T-cell (primary cell): ENCODE measurements around the gene METAP1. TPM values are rescaled to one million over a fixed set of nuclear protein-coding genes. Genes with fewer than 3 reads are reported as not detected.
"Not testable (repeated sequence)": the region's sequence is repeated elsewhere in the genome, so short reads cannot be mapped to it uniquely, and the experiment has no call there.

Source experiments
- ATAC-seq, 4 experiments: fragments of 200-7000 bp in 3 of 4; fragments of 150-1000 bp in 1 of 4; cut with Tn5 transposase; replicated peaks in 1 of 4; 1 replicate in 3 of 4; 2 replicates in 1 of 4; pipeline ENCODE4 v1.10.0; 2021; ENCODE audit warnings: moderate library complexity in 3 of 4, mild to moderate bottlenecking in 2 of 4, moderate number of reproducible peaks in 1 of 4
- CTCF ChIA-PET, 2 donors: fragments of 300-600 bp; sonication (Branson Sonifier 250); formaldehyde crosslinking; loops; one replicate each; lab custom pipeline; 2022; ENCODE audit warnings: antibody characterized with exemption in 2 of 2; lab: Charles Lee
- POLR2A ChIA-PET, 2 donors: fragments of 300-600 bp; sonication (Branson Sonifier 250); formaldehyde crosslinking; loops; one replicate each; lab custom pipeline; 2022; ENCODE audit warnings: antibody characterized with exemption in 2 of 2; lab: Charles Lee
- DNase-seq, 35 experiments: peaks; one replicate each; pipeline versions ENCODE4 v3.0.0 to v3.0.0-alpha.2; 2013 to 2023
- H3K27ac ChIP-seq: one replicate; pipeline ENCODE4 v1.5.1; 2013; ENCODE audit warnings: low read length
- H3K27me3 ChIP-seq, 2 experiments: replicated peaks in 1 of 2; 1 replicate in 1 of 2; 2 replicates in 1 of 2; pipeline versions ENCODE4 v1.6.1 to v1.7.0; 2013; ENCODE audit warnings: low read length in 1 of 2, mixed read lengths in 1 of 2; ENCODE audit not compliant: control insufficient read depth in 2 of 2, insufficient read depth in 2 of 2; ENCODE audit errors: extremely low read depth in 1 of 2
- H3K36me3 ChIP-seq, 2 donors: 1 replicate in 1 of 2; 2 replicates in 1 of 2; pipeline versions ENCODE4 v1.6.1 to v1.7.0; 2013; ENCODE audit warnings: low read length in 1 of 2; ENCODE audit not compliant: control insufficient read depth in 2 of 2, insufficient read depth in 1 of 2; ENCODE audit errors: extremely low read depth in 1 of 2
- H3K4me1 ChIP-seq, 2 experiments: 1 replicate in 1 of 2; 2 replicates in 1 of 2; pipeline versions ENCODE4 v1.6.1 to v1.7.0; 2013; ENCODE audit warnings: low read length in 2 of 2, mixed read lengths in 1 of 2; ENCODE audit not compliant: insufficient read depth in 2 of 2, control insufficient read depth in 1 of 2; ENCODE audit errors: extremely low read depth in 1 of 2
- H3K4me3 ChIP-seq, 2 donors: 1 replicate in 1 of 2; 2 replicates in 1 of 2; pipeline versions ENCODE4 v1.5.1 to v1.7.0; 2013; ENCODE audit warnings: mild to moderate bottlenecking in 2 of 2, low read length in 1 of 2, moderate library complexity in 1 of 2; ENCODE audit not compliant: control insufficient read depth in 1 of 2; ENCODE audit errors: extremely low read depth in 1 of 2
- H3K9me3 ChIP-seq: 2 replicates; pipeline ENCODE4 v1.7.0; 2013
- H3K27ac Mint-ChIP-seq, 2 donors: one replicate each; pipeline ENCODE4 v1.8.0; 2020 to 2021; ENCODE audit warnings: mild to moderate bottlenecking in 2 of 2, mixed read lengths in 2 of 2
- H3K27me3 Mint-ChIP-seq, 2 donors: one replicate each; pipeline ENCODE4 v1.8.0; 2021 to 2022; ENCODE audit warnings: mixed read lengths in 2 of 2
- H3K36me3 Mint-ChIP-seq: one replicate; pipeline ENCODE4 v1.8.0; 2021; ENCODE audit warnings: mixed read lengths
- H3K4me1 Mint-ChIP-seq, 3 donors: one replicate each; pipeline ENCODE4 v1.8.0; 2020 to 2022; ENCODE audit warnings: mixed read lengths in 3 of 3, mild to moderate bottlenecking in 1 of 3
- H3K4me3 Mint-ChIP-seq, 3 donors: one replicate each; pipeline ENCODE4 v1.8.0; 2020 to 2022; ENCODE audit warnings: mild to moderate bottlenecking in 3 of 3, mixed read lengths in 3 of 3, moderate library complexity in 3 of 3
- H3K9me3 Mint-ChIP-seq, 3 donors: one replicate each; pipeline ENCODE4 v1.8.0; 2020 to 2022; ENCODE audit warnings: mixed read lengths in 3 of 3
- WGBS: methylation state at CpG from one replicate; pipeline ENCODE4 v1.1.5; 2013; ENCODE audit warnings: missing lambda C conversion rate; ENCODE audit not compliant: insufficient coverage; 5-methylcytosine and 5-hydroxymethylcytosine counted together
- total RNA-seq, 35 experiments: library from RNA in 6 of 35; stranded (reverse) in 6 of 35; fragments of 120-200 nt in 1 of 35; gene quantifications; one replicate each; pipeline versions ENCODE4 v1.2.1 to v1.2.4 and lab custom pipeline; 2013 to 2026

Gene METAP1
- total RNA-seq, 5 donors from 2014 or later (not counting 1 experiment from before 2014, with no cell fraction given): 32.9 to 39.8 (median 39.2) TPM

DNA sequence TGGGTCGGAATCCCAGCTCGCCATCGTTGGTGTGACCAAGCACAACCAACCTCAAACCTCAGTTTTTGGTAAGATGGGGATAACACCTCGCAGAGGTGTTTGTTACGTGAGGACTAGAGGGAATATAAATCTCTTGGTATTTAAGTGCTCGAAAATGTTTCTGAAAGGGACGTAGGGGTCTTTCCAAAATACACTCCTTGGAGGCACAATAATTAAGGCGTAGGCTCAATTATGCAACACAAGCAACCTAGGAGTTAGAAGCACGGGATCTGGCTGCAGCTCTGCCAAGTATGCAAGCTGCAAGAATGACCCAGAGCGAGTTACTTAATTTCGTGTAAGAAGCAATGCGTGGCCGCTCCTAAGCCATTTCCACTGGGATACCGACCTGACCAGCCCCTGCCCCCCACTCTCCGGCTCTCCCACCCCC lies 92.5 kb downstream of the METAP1 start:
- Mint-ChIP-seq H3K36me3 (peaks cover 15% of the 10 kb centered on the region), H3K4me3 (peak overlapping the region; percentile 97 to 99 (median 97)), H3K27me3 (no peaks in the 10 kb centered on the region), H3K4me1 (peaks cover 54 to 67% (median 61%) of the 10 kb centered on the region in 3 donors), H3K27ac (peak overlapping the region; percentile 99 to 100), H3K9me3 (no peaks in the 10 kb centered on the region)
- CTCF ChIA-PET: interaction anchor here (0.5 to 2.2 kb wide), 7 partner anchors 32 to 861 kb away, joined by 3 to 15 read pairs (median 3); partner anchors contain the start of gene METAP1 (in 1 of the 2)
- peak overlapping the region; percentile 78 for H3K27ac ChIP-seq
- H3K27me3 ChIP-seq: no peaks in the 10 kb centered on the region
- WGBS: 1% methylated on average over 8 of the region's 15 CpGs
- peaks cover 0 to 22% of the 10 kb centered on the region in 2 donors for H3K36me3 ChIP-seq
- peak in 5 of 35 experiments; percentile 2 to 47 (median 10) for DNase-seq
- peak; percentile 25 to 31 (median 28) for ATAC-seq
- peak overlapping the region; percentile 92 to 93 for H3K4me3 ChIP-seq
- H3K4me1 ChIP-seq: peaks cover 15 to 30% of the 10 kb centered on the region in 2 experiments
- POLR2A ChIA-PET: interaction anchor here (0.6 to 1.6 kb wide), 4 partner anchors 14 to 160 kb away, joined by 3 to 5 read pairs (median 4); no protein-coding TSS in a partner anchor
- no peaks in the 10 kb centered on the region for H3K9me3 ChIP-seq

DNA sequence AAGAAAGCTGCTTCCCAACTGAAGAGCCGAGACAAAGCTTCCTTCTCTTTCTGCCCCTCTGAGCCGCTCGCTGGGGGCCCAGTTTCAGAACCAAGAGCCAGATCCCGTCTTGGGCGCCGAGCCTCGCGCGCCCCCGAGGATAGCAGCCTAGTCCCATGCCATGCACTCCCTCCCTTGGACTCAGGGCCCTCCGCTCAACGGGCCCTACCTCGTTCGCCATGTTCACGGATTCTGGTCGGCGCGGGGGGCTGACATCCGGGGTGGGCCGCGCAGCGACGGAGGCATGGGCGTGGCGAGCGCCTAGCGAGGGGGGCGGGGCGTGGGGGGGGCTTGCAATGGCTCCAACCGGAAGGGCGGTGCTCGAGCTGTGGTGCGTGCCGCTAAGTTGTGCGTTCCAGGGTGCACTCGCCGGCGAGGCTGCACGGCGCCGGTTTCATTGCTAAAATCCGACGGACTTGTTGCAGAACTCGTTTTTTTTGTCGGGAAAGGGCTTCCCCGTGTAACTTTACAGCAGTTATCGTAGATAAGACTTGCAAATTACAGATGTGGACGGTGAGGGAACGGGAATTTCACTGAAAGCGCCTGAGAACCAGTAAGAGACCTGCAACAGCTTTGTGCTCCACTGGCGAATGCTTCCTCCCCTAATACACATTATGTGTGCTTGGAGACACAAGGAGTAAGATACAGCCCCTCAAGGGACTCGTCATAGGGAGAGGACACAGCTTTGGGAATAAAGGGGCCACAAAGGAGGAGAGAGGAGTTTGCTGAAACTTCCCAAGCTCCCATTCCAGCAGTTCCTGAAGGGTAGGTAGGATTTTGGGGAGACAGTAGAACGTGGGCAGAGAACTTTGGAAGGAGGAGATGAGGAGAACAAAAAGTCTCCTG lies 93.2 kb downstream of the METAP1 start, which contains the start of gene ADH5:
TSS of gene ADH5 (minus strand) at position 308 of the 885 bp plus-strand sequence. CDS start at position 220, 88 bp downstream.
- no peaks in the 10 kb centered on the region for H3K27me3 ChIP-seq
- Mint-ChIP-seq H3K27ac (peak within 1 kb of the TSS; percentile 99 to 100), H3K4me1 (peaks cover 54 to 67% (median 61%) of the 10 kb centered on the region in 3 donors), H3K36me3 (peaks cover 14% of the 10 kb centered on the region), H3K27me3 (no peaks in the 10 kb centered on the region), H3K9me3 (no peaks in the 10 kb centered on the region), H3K4me3 (peak within 1 kb of the TSS; percentile 97 to 99 (median 97))
- H3K4me3 ChIP-seq: peak within 1 kb of the TSS; percentile 92 to 93
- WGBS: under 1% methylated on average over 26 of the region's 53 CpGs
- H3K4me1 ChIP-seq: peaks cover 15 to 30% of the 10 kb centered on the region in 2 experiments
- DNase-seq: peak; percentile 77 to 94 (median 88)
- H3K9me3 ChIP-seq: no peaks in the 10 kb centered on the region
- peaks cover 0 to 17% of the 10 kb centered on the region in 2 donors for H3K36me3 ChIP-seq
- peak within 1 kb of the TSS; percentile 89 for H3K27ac ChIP-seq
- peak; percentile 93 to 99 (median 96) for ATAC-seq
- POLR2A ChIA-PET: interaction anchor here (0.5 to 1.6 kb wide), 5 partner anchors 14 to 831 kb away, joined by 3 to 5 read pairs (median 4); no protein-coding TSS in a partner anchor
- CTCF ChIA-PET: interaction anchor here (0.5 to 2.2 kb wide), 9 partner anchors 32 to 860 kb away, joined by 3 to 15 read pairs (median 3); partner anchors contain the start of genes METAP1 (in 1 of the 2) and RAP1GDS1 (in 1 of the 2)

DNA sequence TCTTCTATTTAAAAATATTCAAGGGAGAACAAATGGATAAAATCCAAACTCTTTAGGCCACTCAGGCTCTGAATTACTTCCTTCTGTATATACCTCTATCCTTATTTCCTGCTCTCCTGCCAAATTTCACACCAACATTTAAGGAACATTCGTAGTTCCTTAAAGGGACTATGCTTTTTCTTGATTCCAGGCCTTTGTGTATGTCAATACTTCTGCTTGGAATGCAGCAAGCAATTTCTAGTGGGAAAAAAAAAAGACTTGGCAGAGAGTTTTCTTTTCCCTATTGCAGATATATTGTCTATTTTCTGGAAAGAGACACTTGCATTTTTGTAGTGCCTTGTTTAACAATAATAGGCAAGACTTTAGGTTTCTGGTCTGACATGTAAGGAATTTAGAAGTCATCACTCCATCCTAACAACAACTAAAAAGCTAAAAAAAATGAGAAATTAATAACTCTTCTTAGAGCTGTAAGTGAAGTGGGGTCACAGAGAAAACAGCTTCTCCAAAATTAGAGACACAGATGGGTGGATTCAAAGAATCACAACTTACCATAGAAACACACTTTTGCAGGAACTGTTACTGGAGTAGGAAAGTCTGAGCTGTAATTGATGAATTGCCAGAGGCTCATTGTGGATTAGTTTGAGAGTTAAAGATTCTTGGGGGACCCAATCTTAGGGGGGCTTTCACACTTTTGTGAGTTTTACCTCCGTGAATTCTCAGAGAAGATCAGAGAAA lies 95.1 kb downstream of the METAP1 start:
- H3K4me3 ChIP-seq: no peak overlapping the region
- no peak overlapping the region for H3K27ac ChIP-seq
- Mint-ChIP-seq H3K4me1 (peaks cover 43 to 55% (median 48%) of the 10 kb centered on the region in 3 donors), H3K36me3 (peaks cover 4% of the 10 kb centered on the region), H3K4me3 (peak overlapping the region; percentile 14 to 97 (median 53)), H3K27ac (no peak overlapping the region), H3K27me3 (no peaks in the 10 kb centered on the region), H3K9me3 (no peaks in the 10 kb centered on the region)
- POLR2A ChIA-PET: no interaction called here
- ATAC-seq: no peak
- CTCF ChIA-PET: interaction anchor here in 1 of 2 donors (0.7 kb wide), 1 partner anchor 34 kb away, joined by 3 read pairs; no protein-coding TSS in a partner anchor
- no peaks in the 10 kb centered on the region for H3K27me3 ChIP-seq
- peaks cover 15 to 26% of the 10 kb centered on the region in 2 experiments for H3K4me1 ChIP-seq
- no peaks in the 10 kb centered on the region for H3K9me3 ChIP-seq
- H3K36me3 ChIP-seq: no peaks in the 10 kb centered on the region
- DNase-seq: no peak
- no CpG with 5 or more reads among the region's 2 CpGs for WGBS

DNA sequence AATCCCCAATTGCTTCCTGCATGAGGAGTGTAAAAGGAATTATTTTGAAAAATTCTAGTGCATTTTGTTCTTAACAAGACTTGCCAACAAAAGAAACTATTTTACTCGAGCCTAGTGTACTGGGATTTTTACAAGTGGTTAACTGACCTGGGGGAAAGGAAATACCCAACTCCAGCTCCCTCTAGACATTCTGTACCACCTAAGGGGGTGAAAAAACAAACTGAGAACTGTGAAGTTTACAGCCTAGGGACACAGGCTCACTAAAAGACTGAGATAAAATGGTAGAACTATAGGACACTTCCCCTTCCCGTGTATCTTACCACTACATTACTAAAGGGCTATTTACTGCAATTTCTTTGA lies 95.7 kb downstream of the METAP1 start:
- Histone ChIP-seq H3K4me1 (peaks cover 15 to 24% of the 10 kb centered on the region in 2 experiments), H3K4me3 (no peak overlapping the region), H3K27ac (no peak overlapping the region), H3K9me3 (no peaks in the 10 kb centered on the region), H3K36me3 (no peaks in the 10 kb centered on the region), H3K27me3 (no peaks in the 10 kb centered on the region)
- Mint-ChIP-seq H3K27ac (no peak overlapping the region), H3K4me1 (peaks cover 40 to 51% (median 46%) of the 10 kb centered on the region in 3 donors), H3K27me3 (no peaks in the 10 kb centered on the region), H3K4me3 (no peak overlapping the region), H3K9me3 (no peaks in the 10 kb centered on the region), H3K36me3 (peaks cover 3% of the 10 kb centered on the region)
- ChIA-PET POLR2A (no interaction called here), CTCF (interaction anchor here in 1 of 2 donors (0.7 kb wide), 1 partner anchor 35 kb away, joined by 3 read pairs; no protein-coding TSS in a partner anchor)
- no peak for DNase-seq
- no peak for ATAC-seq
- WGBS: no CpG with 5 or more reads among the region's 2 CpGs

DNA sequence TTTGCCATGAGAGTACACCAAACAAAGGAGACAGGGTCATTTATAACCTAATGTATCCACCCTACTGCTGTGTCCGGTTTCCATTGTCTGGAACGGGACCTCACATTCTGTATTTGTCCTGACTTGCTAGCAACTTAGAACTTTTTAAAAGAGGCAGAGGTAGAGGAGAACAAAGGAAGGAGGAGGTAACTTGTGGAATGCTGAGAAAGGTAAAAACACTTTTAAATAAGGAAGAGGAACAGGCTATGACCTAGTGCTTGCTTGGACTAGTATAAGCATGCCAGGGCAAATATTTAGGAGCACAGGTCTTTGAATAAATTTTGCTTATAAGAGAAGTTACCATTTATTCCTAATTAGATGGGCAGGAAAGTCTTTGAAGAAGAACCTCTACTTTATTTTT lies 96.3 kb downstream of the METAP1 start:
- peaks cover 15 to 19% of the 10 kb centered on the region in 2 experiments for H3K4me1 ChIP-seq
- H3K27me3 Mint-ChIP-seq, ATAC-seq, DNase-seq, H3K27ac Mint-ChIP-seq, H3K27ac ChIP-seq, H3K27me3 ChIP-seq, H3K9me3 ChIP-seq, H3K4me3 ChIP-seq, H3K36me3 Mint-ChIP-seq, CTCF ChIA-PET, H3K36me3 ChIP-seq, H3K9me3 Mint-ChIP-seq, H3K4me3 Mint-ChIP-seq, POLR2A ChIA-PET: not testable (repeated sequence)
- peaks cover 34 to 45% (median 40%) of the 10 kb centered on the region in 3 donors for H3K4me1 Mint-ChIP-seq
- WGBS: no CpG with 5 or more reads among the region's 2 CpGs
